ENCODE results near the gene SMG9. TPM values are rescaled to one million over a fixed set of nuclear protein-coding genes. Genes with fewer than 3 reads are reported as not detected.
A peak's percentile ranks its signal among the peaks of the same experiment; 100 is the strongest.

The SMG9 gene
- total and polyA plus RNA-seq, 2 of the 4 experiments (the other 2 are of a cell fraction) = 4.8 to 24.3 TPM

- no peak overlapping the region for H3K23ac ChIP-seq (ENCODE audit: low read depth, low read length)
- H3K4me1 ChIP-seq (ENCODE audit: control insufficient read depth, insufficient read depth, low read length) = peaks cover 14% of the 10 kb centered on the region
- intact Hi-C loops (cut with micrococcal nuclease) = no loop called here
- no peak overlapping the region for H4K5ac ChIP-seq (ENCODE audit: low read depth, low read length)
- ChIA-PET CTCF (interaction anchor here (0.6 to 0.9 kb wide), 3 partner anchors 14 to 31 kb away, joined by 3 read pairs; no protein-coding TSS in a partner anchor), POLR2A (ENCODE audit: unreplicated experiment) (no interaction called here)
- no peak overlapping the region; a peak in 1 of 4 replicates for H4K8ac ChIP-seq (ENCODE audit: low read depth in 2 of 2, low read length in 2 of 2)
- dilution Hi-C loops (cut with HindIII; ENCODE audit: low sequenced_read_pairs, unreplicated experiment) = no loop called here
- H2AK9ac ChIP-seq (replicated peaks; ENCODE audit: low read depth, low read length, poor library complexity) = no peak overlapping the region
- H2BK5ac ChIP-seq (ENCODE audit: low read depth, low read length, poor library complexity, severe bottlenecking) = no peak overlapping the region
- H2BK120ac ChIP-seq (ENCODE audit: low read depth, low read length) = peak overlapping the region; percentile 14
- no peak overlapping the region for H3K56ac ChIP-seq (ENCODE audit: extremely low read depth, insufficient read depth, low read length)
- H3K14ac ChIP-seq (replicated peaks; ENCODE audit: low read depth, low read length) = no peak overlapping the region
- H4K91ac ChIP-seq (ENCODE audit: insufficient read depth, low read depth, low read length) = no peak overlapping the region
- no peak overlapping the region for H3K9ac ChIP-seq (ENCODE audit: low read depth, low read length)
- no TSS peak for BruUV-seq (replicated peaks)
- peaks cover 25% of the 10 kb centered on the region for H3K9me1 ChIP-seq (ENCODE audit: insufficient read depth, low read length)
- H3K4me2 ChIP-seq (ENCODE audit: low read depth, low read length) = no peak overlapping the region
- peak overlapping the region; percentile 16; the same call in 1 of the 2 replicates for H3K4ac ChIP-seq (ENCODE audit: low read depth, low read length)
- H2AK5ac ChIP-seq (ENCODE audit: low read depth, low read length) = peak overlapping the region; percentile 79
- H3K79me1 ChIP-seq (ENCODE audit: low read depth in 1 of 2, low read length in 2 of 2) = peaks cover 0 to 14% of the 10 kb centered on the region in 2 experiments; a peak in 2 of 4 replicates
- no peaks in the 10 kb centered on the region for H3K27me3 ChIP-seq (ENCODE audit: control insufficient read depth, insufficient read depth, low read length)
- no peak for ATAC-seq (ENCODE audit: low read depth)
- WGBS, 2 experiments (ENCODE audit: extremely low coverage in 2 of 2, insufficient read length in 1 of 2) = no CpG with 5 or more reads among the region's 4 CpGs
- no peak overlapping the region; the same call in 1 of the 2 replicates for H2BK20ac ChIP-seq (ENCODE audit: low read depth, low read length)
- no peak overlapping the region for H2BK15ac ChIP-seq (ENCODE audit: low read depth, low read length)
- no peak for DNase-seq
- H3K36me3 ChIP-seq (ENCODE audit: control insufficient read depth, insufficient read depth, low read length) = no peaks in the 10 kb centered on the region
- H3K4me3 ChIP-seq (ENCODE audit: insufficient read depth, low read depth, low read length) = no peak overlapping the region
- H3K27ac ChIP-seq (ENCODE audit: insufficient read depth, low read length) = no peak overlapping the region
- in situ Hi-C loops (cut with MboI; ENCODE audit: low sequenced_read_pairs) = no loop called here
- H3K9me3 ChIP-seq (ENCODE audit: control insufficient read depth, insufficient read depth, low read length) = no peaks in the 10 kb centered on the region
- H3K18ac ChIP-seq (ENCODE audit: low read depth, low read length) = no peak overlapping the region
- peak overlapping the region; percentile 45 for H2AFZ ChIP-seq (replicated peaks; ENCODE audit: low read length, poor library complexity)
- TF ChIP-seq RFX5 (IDR thresholded peaks at IDR 0.05; ENCODE audit: low read depth, low read length) (no peak), FOS (IDR thresholded peaks at IDR 0.05; ENCODE audit: low read depth, low read length) (no peak), ELK1 (IDR thresholded peaks at IDR 0.05; ENCODE audit: borderline replicate concordance, low read depth, low read length) (no peak), POLR2A (IDR thresholded peaks at IDR 0.05; ENCODE audit: low read depth, low read length) (no peak), BHLHE40 (IDR thresholded peaks at IDR 0.05; ENCODE audit: low read depth, low read length) (no peak), MAZ (IDR thresholded peaks at IDR 0.05; ENCODE audit: borderline replicate concordance, low read depth, low read length) (no peak)
- H4K20me1 ChIP-seq (ENCODE audit: insufficient read depth, low read length) = no peaks in the 10 kb centered on the region; the same call in 1 of the 2 replicates
These were observed 11.9 kb upstream of the SMG9 start for GRCh38 chr19:43766755-43767043.
